NCI-H510A treated with DMSO at 0.1 percent for 48 hours (cell line): ENCODE data around the gene NXNL1.

ENCODE experiments used
- DNase-seq: peaks from one replicate; lab custom pipeline; 2025; lab: John Stamatoyannopoulos, UW

Gene NXNL1

DNA sequence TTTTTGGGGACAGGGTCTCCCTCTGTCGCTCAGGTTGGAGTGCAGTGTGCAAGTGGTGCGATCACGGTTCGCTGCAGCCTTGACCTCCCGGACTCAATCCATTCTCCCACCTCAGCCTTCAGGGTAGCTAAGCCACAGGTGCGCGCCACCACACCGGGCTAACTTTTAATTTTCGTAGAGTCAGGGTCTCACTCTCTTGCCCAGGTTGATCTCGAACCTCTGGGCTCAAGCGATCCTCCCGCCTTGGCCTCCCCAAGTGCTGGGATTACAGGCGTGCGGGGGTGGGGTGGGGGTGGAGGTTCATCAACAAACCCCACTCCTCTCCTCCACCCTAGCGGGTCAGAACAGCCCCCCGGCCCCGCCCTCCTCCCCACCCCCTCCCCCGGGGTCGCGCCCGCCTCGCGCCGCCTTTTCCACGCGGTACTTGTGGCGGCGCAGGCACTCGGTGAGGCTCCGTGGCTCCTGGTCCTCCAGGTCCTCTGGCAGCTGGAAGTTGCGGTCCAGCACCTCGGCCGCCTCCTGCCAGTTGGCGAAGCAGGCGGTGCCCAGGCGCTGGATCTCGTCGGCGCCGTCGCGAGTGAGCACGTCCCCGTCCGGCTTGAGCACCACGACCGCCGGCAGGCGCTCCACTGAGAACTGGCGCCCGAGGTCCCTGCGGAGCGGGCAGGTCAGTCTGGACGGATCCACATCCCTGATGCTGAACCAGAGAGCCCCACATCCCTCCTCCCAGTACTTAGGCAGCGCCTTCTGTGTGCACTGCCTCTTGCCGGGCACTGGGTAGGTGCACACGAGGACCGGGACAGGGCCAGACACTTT lies 5.2 kb downstream of the NXNL1 start:
- no peak for DNase-seq

DNA sequence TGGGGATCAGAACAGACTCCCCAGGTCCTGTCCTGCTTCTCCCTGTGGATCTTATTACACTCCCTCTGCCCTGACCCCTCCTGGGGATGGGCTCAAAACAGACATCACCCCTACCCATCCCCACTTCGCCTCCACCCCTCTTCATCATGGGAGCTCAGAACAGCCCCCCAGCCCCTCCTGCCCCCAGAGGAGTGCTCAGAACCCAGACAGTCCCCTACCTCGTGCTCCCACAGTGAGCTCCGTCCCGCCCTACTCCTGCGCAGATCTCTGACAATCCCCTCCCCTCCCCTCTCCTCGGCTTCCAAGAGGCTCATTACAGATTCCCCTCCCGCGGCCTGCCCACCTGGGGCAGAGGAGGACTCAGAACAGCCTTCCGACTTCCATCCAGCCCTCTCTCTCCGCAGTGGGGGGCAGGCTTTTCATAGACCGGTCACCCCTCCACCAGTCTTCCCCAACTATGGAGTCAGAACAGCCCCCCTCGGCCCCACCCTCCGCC lies 6.1 kb downstream of the NXNL1 start:
- DNase-seq, result no peak

DNA sequence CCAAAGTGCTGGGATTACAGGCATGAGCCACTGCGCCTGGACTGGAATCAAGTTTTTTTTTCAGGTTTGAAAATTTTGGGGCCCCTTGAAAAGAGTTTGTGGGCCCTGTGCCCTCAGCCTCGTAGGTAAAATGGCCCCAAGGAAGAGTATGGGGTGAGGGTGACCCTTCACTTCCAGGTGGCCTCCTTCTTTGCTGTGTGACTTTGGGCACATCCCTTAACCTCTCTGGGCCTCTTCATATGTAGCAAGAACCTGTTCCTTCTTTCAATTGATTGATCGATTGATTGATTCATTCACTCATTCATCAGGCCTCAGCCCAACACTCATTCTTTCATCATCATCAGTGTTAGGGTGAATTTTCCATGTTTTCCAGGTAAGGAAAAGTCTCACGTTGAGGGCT lies 8.9 kb downstream of the NXNL1 start:
- no peak for DNase-seq

DNA sequence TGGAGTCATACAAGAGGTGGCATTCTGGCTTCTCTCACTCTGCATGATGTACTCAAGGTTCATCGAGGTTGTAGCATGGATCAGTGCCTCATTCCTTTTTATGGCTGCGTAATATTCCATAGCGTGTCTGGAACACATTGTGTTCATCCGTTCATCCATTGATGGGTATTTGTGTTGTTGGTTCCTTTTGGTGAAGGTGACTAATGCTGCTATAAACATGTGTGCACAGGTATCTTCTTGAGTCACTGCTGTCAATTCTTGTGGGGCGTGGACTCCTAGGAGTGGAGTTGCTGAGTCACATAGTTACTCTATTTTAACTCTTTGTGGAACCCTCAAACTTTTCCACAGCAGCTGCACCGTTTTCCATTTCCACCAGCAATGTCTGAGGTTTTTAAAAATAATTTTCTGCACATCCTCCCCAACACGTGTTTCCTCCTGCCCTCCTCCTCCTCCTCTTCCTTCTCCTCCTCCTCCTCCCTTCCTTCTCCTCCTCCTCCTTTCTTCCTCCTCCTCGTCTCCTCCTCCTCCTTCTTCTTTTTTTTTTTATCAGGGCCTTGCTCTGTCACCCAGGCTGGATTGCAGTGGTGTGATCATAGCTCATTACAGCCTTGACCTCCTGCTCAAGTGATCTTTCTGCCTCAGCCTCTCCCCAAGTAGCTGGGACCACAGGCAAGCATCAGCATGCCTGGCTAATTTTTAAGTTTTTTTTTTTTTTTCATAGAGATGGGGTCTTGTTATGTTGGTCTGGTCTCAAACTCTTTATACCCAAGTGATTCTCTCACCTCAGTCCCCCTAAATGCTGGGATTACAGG lies 10.3 kb downstream of the NXNL1 start:
- DNase-seq, result no peak

DNA sequence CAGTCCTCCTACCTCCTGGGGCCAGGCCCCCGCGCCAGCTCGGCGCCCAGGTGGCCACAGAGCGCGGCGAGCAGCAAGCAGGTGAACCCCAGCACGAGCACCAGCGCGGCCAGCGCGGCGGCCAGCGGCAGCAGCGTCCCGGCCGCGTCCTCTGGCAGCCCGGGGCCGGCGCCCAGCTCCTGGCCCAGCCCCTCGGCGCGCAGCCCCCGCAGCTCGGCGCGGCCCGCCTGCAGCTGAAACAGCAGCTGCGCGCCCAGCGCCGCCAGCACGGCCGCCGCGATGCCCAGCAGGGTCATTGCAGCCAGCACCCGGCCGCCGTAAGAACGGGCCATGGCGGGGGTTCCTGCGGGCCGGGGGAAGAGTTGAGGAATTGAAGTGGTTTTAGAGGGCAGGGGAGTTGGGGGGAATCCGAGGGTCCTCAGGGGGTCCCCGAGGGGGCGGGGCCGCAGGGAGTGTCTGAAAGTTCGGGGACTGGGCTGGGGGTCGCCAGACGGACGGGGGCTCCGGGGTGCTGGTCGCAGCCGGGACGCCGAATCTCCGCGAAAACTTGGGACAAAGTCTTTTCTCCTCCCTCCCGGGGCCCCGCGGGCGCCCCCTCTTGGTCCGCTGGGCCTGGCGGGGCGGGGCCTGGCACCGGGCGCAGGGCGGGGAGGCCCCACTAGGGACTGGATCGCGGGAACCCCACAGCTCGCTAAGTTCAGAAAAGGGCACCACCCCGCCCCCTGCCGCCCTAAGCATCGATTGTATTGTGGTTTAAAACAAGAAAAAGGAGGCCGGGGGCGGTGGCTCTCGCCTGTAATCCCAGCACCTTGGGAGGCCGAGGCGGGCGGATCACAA lies 12.4 kb downstream of the NXNL1 start, which contains the start of gene TMEM221:
Gene TMEM221, minus strand, starts transcription at position 538 of the 837 bp plus-strand sequence. Its CDS starts 206 bp downstream, at position 332.
- DNase-seq, result no peak

DNA sequence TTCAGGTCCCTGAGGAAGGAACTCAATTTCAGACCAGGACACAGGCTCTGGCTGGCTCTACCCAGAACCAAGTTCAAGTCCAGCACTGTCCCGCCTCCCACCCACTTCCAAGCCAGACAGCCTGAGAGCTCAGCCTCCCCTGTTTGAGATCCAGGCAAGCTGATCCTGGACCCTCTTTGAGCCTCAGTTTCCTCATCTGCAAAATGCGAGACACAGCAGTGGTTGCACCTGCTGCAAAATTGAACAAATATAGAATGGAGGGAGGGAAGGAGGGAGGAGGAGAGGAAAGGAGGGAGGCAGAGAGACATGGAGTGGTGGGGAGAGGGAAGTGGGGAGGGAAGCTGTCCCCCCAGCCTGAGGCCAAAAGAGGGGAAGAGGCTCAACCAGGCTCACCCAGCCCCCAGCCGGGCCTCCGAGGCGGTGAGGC lies 13.0 kb downstream of the NXNL1 start:
- no peak for DNase-seq

DNA sequence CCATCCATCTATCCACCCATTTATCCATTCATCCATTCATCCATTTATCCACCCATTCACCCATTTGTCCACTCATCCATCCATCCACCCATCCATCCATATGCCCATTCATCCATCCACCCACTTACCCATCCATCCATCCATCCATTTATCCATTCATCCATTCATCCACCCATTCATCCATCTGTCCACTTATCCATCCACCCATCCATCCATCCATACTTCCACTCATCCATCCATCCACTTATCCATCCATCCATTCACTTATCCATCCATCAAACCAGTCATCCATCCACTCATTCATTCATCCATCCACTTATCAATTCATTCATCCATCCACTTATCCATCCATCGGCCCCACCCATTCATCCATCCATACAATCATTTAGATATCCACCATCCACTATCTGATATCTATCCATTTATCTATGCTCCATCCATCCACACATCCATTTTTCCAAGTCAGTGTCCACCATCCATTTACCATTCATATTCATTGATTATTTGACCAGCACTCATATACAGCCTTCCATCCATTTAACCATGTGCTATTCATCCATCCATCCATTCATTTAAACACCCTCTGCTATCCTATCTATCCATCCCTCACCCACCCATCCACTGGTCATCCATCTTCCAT lies 15.1 kb downstream of the NXNL1 start:
- no peak for DNase-seq

DNA sequence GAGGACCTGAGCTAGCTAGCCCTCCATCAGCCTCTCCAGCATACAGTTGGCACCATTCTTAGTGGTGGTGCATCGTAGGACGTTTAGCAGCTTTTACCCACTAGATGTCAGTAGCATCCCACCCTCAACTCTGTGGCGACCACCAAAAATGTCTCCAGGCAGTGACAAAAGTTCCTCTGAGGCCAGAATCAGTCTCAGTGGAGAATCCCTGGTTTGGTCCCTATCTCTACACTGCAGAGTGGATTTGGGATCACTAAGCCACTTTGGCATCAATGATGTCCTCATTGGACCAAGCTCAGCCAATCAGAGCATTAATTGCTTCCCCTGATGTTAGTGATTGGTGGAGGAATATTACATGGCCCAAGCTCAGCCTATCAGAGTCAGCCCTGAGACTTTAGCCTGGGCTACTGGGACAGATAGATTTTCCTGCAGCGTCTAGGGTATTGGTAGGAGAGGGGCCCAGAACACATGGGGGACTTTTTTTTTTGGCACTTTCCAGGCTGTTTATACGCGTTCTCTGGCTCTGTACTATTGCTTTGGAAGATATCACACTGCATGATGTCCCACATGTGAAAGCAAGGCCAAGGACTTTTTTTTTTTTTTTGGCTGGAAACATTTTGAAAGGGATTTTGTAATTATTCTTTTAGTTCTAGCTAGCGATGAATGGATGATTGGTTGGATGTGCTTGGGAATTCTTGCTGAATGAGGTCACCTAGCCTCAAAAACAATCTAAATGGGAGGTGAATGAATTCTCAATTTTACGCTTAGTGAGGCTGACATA lies 19.3 kb downstream of the NXNL1 start:
- DNase-seq, result no peak

DNA sequence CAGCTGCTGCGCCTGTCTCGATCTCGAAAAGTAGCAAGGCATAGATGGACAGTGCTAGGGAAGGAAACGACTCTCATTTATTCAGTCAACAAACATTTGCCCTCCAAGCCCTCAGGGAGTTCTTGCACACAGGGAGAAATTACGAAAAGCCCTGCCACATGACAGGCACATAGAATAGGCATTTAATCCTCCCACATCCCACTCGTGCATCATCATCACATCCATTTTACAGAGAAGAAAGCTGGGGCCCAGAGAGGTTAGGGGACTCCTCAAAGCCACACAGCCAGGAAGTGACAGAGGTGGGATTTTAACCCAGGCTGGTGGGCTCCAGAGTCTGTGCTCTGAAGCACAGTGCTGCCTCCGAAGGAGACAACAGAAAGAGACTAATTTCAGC lies 23.9 kb downstream of the NXNL1 start:
- DNase-seq, result no peak

DNA sequence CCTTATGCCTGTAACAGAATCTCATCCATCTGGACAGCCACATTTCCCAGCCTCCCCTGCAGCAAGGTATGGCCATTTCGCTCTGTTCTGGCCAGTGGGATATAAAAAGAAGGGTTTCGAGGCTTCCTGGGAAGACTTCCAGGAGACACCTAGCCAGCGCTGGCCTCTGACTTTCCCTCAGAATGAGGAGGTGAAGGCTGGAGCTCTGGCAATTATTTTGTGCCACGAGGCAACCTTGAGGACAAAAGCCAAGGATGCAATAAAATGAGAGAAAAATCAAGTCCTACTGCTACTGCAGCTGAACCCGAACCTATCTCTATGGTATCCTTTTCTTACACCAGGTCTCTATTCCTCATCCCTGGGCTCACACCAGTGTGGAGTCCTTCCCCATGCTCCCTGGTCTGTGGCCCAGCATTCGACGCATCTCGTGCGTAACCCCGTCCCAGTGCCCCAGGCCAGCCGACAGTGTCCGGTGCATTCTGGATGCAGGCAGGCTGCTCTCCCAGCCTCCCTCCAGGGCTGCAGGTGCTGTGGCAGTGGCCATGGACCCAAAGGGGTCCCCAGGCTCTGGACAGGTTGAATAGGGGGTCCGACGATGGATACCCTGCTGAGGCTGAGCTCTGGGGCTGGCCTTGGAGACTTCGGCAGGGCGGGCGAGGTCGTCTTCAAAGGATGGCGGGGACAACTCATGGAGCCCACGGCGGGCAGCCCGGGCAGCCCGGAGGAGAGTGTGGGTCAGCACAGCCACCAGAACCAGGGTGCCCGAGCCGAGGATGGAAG lies 24.4 kb downstream of the NXNL1 start:
- no peak for DNase-seq

DNA sequence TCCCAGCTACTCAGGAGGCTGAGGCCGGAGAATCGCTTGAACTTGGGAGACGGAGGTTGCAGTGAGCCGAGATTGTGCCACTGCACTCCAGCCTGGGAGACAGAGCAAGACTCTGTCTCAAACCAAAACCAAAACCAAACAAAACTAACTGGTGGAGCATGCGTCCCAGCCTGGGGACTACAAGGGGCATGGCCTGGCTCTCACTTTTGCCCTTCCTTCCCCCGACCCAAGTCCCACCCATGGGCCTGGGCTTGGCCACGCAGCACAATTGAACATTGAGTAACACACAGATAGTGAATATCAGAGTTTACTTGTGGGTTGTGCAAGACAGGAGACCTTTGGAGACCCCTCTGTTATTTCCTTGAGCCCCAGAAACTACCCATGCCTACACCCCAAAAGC lies 25.5 kb downstream of the NXNL1 start:
- no peak for DNase-seq

DNA sequence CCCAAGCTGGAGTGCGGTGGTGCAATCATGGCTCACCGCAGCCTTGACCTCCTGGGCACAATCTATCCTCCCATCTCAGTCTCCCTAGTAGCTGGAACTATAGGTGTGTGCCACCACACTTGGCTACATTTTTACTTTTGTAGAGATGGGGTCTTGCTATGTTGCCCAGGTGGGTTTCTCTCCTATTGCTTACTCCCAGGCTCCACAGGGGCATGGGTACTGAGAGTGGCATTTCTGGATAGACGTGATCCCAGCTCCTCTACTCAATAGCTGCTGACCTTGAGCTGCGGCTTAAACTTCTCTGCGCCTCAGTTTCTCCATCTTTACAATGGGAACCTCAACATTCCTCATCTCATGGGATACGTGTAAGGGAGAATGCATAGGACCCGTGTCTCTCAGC lies 29.3 kb downstream of the NXNL1 start:
- no peak for DNase-seq

DNA sequence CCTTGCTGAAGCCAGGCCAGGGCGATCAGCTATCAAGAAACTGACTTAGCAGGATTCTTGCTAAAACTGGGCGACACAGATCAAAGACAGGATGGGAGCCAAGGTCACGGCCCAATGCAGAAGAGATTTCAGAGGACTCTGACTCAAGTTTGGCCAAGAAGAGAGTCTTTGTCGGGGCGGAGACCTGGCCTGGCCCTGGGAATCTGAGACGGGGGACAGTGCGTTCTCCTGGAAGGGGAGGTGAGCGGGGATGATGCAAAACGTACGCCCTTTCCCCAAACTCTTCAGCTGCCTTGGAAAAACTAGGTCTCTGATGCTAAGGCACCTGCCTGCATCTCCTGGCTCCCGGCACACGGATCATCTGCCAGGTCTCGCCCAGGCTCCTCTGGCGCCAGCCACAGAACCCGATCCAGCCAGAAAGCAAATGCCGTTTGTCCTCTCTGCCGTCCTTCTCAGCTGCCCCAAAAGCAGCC lies 31.0 kb downstream of the NXNL1 start:
- DNase-seq, result no peak

DNA sequence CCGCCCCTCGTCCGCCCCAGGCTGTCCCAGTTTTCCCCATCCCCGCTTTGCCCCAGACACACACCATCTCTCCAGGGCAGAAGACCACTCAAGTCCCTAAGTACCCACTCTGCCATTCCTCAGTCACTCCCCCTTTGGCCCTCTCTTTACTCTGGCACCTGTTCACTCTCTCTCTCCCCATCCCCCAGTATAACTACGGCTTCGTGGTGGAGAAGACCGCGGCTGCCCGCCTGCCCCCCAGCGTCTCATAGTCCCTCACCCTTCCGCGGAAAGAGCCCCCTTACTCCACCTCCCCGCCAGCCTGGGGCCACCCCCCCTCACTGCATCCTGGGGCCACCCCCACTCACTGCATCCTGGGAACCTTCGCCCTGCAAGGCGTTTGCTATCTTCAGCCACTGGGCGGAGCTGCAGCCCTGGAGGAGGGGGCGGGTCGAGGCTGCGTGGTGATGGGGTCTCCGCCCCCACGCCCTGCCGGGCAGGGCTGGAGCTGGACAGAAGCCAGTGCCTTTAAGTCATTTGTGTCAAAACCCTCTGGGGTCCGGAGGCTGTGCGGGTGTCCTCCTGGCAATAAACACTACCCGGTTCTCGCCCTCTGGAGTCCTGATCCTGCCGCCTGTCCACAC lies 35.9 kb downstream of the NXNL1 start:
- peak; percentile 38 for DNase-seq

DNA sequence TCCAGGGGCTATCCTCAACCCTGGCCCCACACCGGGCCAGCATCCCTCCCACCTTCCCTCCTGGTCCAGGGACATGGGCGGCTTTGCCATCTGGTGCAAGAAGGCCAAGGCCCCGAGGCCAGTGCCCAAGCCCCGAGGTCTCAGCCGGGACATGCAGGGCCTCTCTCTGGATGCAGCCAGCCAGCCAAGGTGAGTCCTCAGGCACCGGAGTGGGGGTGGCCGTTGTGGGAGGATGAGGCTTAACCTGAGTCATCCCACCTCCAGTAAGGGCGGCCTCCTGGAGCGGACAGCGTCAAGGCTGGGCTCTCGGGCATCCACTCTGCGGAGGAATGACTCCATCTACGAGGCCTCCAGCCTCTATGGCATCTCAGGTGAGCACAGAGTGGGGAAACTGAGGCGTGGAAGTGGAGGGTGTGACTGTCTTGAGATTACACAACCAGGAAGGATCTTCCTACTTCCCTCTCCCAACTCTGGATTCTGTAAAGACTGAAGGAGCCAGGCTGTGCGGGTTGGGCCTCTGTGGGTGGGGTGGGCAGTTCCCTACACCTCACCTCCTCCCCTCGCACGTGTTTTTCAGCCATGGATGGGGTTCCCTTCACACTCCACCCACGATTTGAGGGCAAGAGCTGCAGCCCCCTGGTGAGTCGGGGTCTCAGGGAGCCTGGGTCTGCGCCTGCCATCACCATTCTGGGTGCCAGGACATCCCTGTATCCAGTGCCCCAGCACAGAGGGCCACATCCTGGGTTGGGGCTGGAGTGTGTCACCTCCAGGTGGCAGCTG lies 37.1 kb downstream of the NXNL1 start:
- no peak for DNase-seq

DNA sequence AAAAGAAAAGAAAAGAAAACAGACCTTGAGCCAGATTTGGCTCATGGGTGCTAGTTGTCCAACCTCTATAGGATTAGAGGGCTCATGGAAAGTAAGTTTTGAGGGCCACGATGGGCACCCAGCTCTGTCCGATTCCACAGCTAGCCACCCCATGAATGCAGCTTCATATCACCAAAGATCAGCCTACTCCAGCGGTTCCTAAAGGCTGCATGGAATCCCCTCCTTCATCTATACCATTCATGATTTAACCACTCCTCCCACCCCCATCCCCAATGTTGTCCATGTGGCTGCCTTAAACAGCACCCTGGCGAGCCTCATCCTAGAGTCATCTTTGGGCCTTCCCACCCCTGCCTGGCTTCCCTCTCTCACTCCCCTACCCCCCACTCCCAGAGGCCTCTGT lies 38.8 kb downstream of the NXNL1 start:
- DNase-seq, result no peak

DNA sequence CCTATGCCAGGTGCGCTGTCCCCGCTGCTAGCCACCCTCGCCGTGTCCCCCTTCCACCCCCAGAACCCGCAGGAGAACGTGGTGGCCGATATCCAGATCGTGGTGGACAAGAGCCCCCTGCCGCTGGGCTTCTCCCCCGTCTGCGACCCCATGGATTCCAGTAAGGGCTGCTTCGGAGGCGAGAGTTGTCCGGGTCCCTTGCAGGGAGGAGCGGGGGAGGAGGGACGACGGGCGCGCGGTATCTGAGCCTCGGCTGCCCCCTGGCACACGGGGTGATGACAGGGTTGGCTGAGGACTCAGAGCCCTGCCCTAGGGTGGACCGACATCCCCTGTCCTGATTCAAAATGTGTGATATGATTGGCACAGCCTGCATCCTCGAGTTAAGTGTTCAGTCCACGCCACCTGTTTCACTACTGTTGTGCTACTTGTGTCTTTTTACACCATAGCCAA lies 40.2 kb downstream of the NXNL1 start:
- peak; percentile 21 for DNase-seq
